NCI-H2029 (cell line): ENCODE results near the gene AP2M1.

Source experiments
- DNase-seq: peaks from one replicate; lab custom pipeline; 2025; lab: John Stamatoyannopoulos, UW

Gene AP2M1

DNA sequence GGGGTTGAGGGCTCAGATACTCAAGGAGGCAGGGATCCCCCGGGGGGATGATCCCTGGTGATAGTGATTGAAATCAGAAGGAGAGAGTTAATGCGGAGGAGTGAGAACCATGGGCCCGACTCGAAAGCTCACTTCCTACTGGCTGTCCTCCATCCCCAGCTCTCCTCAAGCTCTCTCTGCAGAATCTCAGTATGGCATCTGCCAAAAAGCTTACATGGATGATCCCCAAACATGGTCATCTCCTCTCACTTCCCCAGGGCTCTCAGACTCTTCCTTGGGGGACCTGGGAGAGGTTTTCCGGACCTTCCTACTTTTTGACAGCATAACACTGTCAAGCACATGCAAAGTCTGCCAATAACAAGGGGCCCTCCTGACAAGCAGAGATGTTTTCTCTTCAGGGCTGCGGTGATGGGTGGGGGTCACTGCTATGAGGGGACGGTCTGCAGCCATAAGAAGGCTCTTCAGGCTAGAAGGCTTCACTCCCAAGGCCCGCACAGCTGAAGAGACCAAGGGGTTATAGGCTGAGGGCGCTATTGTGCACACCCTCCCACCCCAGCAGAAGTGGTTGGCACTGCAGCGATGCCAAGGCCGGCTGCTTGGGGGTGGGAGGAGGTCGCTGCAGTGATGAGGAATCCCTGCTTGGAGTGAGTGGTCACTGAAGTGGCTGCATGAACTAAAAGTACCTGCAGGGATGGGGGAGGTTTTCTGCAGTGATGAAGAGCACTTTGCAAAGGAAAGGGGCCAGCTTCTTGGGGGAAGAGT, 53.9 kb downstream of the AP2M1 start:
- no peak for DNase-seq

DNA sequence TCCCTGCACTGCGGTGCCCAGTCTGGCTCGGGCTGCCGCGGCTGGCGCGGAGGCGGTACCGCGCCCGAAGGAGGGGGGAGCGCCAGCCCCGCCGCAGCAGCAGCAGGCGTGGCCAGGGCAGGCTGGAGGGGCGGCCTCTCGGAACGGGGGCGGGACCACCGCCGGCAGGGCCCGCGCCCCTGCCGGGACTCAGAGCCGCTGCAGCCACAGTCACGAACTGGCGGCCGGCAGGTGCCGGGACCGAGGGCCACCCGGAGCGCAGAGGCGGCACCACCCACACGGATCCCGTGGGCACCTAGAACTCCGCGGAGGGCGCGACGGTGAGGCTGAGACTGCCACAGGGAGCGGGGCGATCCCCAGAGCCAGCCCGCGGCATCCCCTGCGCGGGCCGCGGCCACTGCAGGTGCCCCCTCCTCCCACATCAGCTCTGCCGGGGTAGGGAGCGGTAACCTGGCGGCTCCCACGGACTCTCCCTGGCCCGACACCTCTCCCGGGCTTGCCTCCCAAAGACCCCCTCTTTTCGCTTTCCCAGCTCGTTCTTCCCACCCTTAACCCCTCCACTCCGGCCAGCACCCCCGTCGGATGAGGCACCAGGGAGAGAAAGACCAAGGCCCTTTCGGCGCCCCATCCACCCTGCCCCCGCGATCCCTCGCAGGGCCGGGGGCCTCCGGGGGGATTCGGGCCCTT, 54.9 kb downstream of the AP2M1 start, which contains the start of gene VWA5B2:
Gene VWA5B2, plus strand, starts transcription at position 192 of the 687 bp plus-strand sequence. CDS start 944 bp downstream, outside the sequence.
- DNase-seq: peak; percentile 43

DNA sequence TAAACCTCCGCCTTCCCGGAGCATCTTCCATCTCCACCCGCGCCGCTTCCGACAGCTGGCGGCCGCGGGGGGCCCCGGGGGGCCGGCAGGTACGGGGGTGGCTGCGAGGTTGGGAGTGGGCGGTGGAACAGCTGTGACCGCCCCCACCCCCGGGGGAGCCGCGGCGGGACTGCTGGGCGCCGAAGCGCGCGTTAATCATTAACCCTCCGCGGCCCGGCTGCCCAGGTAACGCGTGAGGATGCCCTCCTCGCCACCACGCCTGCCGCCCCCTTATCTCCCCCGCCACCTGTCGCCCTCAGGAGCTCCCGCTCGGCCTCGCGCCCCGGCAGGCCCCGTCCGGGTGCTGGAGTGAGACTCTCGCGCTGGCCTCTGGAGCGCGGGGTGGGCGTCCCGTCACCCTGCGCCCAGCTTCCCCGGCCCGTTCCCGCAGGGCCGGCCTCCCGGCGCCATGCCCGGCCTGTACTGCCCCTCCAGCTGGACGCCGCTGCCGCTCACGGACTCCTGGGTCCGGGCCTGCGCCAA, 55.5 kb downstream of the AP2M1 start:
- DNase-seq: no peak

DNA sequence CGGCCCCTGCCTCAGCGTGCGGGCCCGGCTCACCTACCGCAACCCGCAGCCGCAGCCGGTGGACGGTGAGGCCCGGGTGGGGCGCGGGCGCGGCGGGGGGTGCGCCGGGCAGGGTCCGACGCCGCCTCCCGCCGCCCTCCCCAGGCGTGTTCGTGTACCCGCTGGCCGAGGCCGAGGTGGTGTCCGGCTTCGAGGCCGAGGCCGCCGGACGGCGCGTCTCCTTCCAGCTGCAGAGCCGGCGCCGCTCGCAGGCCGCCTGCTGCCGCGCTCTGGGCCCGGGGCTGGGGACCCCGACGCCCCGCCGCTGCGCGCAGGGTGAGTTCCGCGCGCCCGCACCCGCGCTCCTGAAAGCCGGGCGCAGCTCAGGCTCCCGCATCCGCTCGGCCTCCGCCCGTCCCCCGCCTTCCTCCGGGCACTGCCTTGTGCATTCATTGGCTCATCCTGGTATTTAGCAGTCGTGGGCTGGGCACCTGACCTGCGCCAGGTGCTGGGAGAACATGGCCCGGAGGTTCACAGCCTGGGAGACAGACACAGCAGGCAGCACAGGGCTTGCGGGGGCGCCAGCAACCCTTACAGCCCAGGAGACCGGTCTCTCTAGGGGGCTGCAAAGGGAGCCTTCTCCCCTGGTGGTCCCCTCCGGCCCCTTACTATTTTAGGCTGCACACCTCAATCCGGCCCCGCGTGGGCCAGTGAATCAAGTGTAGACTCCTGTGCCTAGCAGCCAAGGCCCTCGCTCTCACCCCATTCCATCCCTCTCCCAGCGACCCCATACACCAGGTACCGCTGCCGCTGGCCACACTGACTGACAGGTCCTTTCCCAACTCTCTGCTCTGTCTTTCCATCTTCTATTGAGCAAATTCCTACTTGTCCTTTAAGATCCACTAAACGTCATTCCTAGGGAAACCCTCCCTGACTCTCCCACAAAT, 56.2 kb downstream of the AP2M1 start:
- peak; percentile 39 for DNase-seq

DNA sequence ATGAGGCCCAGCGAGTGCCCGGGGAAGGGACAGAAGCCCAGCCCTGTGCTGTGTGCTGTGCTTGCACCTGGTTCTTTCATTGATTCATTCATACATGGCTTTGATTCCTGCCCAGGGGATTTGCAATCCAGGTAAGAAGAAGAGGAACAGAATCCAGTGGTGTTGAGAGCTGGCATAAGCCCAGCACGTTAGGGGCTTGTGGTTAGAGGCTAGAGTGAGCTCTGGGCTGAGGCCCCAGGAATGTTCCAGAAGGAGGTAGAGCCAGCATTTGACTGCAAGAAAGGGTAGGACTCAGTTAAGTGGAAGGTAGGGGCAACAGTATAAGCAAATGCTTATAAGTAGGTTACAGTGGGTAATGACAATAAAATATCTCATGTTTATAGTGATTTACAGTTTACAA, 57.0 kb downstream of the AP2M1 start:
- no peak for DNase-seq

DNA sequence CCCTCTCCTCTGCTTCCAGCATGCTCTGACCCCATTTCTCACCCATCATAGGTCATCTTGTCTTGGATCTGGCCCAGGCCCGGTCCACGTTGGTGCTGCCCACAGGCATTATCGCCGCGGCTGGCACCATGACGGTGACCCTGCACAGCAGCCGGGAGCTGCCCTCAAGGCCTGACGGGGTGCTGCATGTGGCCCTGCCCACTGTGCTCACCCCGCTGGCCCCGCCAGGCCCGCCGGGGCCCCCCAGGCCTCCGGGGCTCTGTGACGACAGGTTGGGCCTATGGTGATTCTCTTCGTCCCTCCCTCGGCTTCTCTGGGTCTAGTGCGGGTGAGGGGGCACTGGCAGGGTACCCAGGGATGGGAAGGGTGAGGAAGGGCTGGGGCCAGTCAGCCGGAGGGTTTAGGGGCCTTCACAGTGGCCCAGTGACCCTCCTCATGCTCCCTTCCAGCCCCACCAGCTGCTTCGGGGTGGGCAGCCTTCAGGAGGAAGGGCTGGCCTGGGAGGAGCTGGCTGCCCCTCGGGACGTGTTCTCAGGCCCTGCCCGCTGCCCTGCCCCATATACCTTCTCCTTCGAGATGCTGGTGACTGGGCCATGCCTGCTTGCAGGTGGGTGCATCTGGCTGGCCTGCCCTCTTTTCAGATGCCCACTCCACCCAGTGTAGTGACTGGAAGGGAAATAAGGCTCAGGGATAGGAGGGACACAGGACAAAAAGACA, 58.6 kb downstream of the AP2M1 start:
- DNase-seq: no peak
